Left forelimb (tissue), 1 donor: ENCODE measurements around the gene C1S.
"Not testable (repeated sequence)": the region's sequence is repeated elsewhere in the genome, so short reads cannot be mapped to it uniquely, and the experiment has no call there.

ENCODE experiments used
- DNase-seq: peaks from one replicate; pipeline ENCODE4 v3.0.0-alpha.2; 2018; ENCODE audit warnings: low spot score

Gene C1S

GRCh38 chr12:7102582-7102981 lies 42.1 kb downstream of the C1S start:
- no peak for DNase-seq

GRCh38 chr12:7103837-7104584 lies 43.5 kb downstream of the C1S start:
- no peak for DNase-seq

- DNase-seq, result no peak
Observed at GRCh38 chr12:7106082-7106481, 45.6 kb downstream of the C1S start.

GRCh38 chr12:7107181-7107580 lies 46.7 kb downstream of the C1S start:
- DNase-seq, result not testable (repeated sequence)

- no peak for DNase-seq
Observed at GRCh38 chr12:7107636-7108002, 47.1 kb downstream of the C1S start.

- DNase-seq, result no peak
Observed at GRCh38 chr12:7108003-7108795, 47.7 kb downstream of the C1S start.

GRCh38 chr12:7108796-7109571 lies 48.5 kb downstream of the C1S start, which contains the start of gene C1RL:
Gene C1RL, minus strand, starts transcription at chr12:7109214. Its CDS starts 34 bp downstream, at chr12:7109180.
- peak; percentile 90 for DNase-seq

- no peak for DNase-seq
Observed at GRCh38 chr12:7109572-7109920, 49.0 kb downstream of the C1S start.

- no peak for DNase-seq
Observed at GRCh38 chr12:7110661-7111060, 50.1 kb downstream of the C1S start.

- no peak for DNase-seq
Observed at GRCh38 chr12:7112041-7112440, 51.5 kb downstream of the C1S start.

- no peak for DNase-seq
Observed at GRCh38 chr12:7113389-7113871, 52.9 kb downstream of the C1S start.

- DNase-seq, result no peak
Observed at GRCh38 chr12:7114008-7114407, 53.5 kb downstream of the C1S start.

- no peak for DNase-seq
Observed at GRCh38 chr12:7114851-7115250, 54.3 kb downstream of the C1S start.

- DNase-seq, result no peak
Observed at GRCh38 chr12:7116196-7116595, 55.7 kb downstream of the C1S start.

- DNase-seq, result no peak
Observed at GRCh38 chr12:7116916-7117315, 56.4 kb downstream of the C1S start.

- no peak for DNase-seq
Observed at GRCh38 chr12:7117670-7118069, 57.2 kb downstream of the C1S start.

GRCh38 chr12:7118881-7119280 lies 58.4 kb downstream of the C1S start:
- no peak for DNase-seq

- no peak for DNase-seq
Observed at GRCh38 chr12:7120166-7120565, 59.6 kb downstream of the C1S start.
